NCI-H510A (cell line): ENCODE results near the gene WDCP.
"Not testable (repeated sequence)": the region's sequence is repeated elsewhere in the genome, so short reads cannot be mapped to it uniquely, and the experiment has no call there.

Experiments used
- DNase-seq: peaks from one replicate; lab custom pipeline; 2025; lab: John Stamatoyannopoulos, UW

WDCP gene, protein sequence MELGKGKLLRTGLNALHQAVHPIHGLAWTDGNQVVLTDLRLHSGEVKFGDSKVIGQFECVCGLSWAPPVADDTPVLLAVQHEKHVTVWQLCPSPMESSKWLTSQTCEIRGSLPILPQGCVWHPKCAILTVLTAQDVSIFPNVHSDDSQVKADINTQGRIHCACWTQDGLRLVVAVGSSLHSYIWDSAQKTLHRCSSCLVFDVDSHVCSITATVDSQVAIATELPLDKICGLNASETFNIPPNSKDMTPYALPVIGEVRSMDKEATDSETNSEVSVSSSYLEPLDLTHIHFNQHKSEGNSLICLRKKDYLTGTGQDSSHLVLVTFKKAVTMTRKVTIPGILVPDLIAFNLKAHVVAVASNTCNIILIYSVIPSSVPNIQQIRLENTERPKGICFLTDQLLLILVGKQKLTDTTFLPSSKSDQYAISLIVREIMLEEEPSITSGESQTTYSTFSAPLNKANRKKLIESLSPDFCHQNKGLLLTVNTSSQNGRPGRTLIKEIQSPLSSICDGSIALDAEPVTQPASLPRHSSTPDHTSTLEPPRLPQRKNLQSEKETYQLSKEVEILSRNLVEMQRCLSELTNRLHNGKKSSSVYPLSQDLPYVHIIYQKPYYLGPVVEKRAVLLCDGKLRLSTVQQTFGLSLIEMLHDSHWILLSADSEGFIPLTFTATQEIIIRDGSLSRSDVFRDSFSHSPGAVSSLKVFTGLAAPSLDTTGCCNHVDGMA

DNA sequence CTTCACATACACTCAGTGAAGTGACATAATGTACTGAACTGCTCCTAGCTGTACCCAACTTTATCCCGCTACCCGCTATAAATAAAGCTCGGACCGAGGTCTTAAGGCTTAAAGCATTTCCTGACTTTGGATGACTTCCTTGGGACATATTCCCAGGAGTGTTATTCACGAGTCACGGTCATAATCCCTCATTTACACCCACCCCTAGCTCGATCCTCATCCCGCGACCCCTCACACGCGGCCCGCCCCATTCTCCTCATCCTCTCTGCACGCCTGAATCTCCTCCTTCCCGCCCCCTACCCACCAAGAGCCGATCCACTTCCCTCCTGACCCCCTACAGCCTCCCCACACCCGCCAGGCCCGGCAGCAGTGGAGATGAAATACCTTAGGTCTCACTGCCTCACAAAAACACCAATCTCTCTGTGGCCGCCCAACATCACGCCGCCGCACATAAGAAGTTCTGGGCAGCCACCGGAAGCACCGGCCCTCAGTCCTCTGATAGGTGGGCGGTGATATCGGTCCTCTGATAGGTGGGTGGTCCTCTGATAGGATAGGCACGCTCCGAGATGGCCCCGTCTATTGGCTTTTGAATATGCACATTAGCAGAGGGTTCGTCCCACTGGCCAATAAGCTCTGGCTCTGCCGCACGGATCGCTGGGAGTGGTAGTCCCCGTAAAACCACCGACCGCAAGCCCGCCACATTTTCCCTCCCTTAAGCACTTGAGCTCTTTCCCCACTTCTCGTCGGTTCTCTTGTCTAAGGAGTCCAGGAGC is at the start of gene WDCP:
TSS of gene WDCP (minus strand) at position 462 of the 773 bp plus-strand sequence. CDS start 7,897 bp downstream, outside the sequence.
- peak; percentile 96 for DNase-seq

DNA sequence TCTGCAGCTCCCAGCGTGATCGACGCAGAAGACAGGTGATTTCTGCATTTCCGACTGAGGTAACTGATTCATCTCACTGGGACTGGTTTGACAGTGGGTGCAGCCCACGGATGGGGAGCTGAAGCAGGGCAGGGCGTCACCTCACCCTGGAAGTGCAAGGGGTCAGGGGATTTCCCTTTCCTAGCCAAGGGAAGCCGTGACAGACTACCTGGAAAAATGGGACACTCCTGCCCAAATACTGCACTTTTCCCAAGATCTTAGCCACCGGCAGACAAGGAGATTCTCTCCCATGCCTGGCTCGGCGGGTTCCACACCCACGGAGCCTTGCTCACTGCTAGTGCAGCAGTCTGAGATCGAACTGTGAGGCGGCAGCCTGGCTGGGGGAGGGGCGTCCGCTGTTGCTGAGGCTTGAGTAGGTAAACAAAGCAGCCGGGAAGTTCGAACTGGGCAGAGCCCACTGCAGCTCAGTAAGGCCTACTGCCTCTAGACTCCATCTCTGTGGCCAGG is 48.0 kb upstream of the WDCP start:
- peak; percentile 26 for DNase-seq

DNA sequence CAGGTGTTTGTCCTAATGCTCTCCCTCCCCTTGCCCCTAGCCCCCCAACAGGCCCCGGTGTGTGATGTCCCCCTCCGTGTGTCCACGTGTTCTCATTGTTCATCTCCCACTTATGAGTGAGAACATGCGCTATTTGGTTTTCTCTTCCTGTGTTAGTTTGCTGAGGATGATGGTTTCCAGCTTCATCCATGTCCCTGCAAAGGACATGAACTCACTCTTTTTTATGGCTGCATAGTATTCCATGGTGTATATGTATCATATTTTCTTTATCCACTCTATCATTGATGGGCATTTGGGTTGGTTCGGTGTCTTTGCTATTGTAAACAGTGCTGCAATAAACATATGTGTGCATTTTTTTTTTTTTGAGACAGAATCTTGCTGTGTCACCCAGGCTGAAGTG is 46.1 kb upstream of the WDCP start:
- not testable (repeated sequence) for DNase-seq

DNA sequence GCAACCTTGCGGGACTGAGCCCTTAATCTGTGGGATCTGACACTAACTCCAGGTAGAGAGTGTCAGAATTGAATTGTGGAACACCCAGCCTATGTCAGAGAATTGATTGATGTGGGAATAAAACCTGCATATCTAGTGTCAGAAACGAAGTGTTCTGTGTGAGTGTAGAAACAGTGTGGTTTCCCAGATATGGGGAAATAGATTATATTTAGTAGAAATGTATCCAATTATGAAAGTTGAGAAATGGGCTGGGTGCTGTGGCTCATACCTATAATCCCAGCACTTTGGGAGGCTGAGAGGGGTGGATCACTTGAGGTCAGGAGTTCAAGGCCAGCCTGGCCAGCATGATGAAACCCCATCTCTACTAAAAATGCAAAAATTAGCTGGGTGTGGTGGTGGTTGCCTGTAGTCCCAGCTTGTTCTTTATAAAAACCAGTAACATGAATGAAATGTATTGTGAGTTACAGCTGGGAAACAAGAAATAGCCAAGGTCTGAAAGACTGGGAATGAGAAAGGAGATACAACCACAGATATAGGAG is 41.7 kb upstream of the WDCP start:
- DNase-seq, result no peak

DNA sequence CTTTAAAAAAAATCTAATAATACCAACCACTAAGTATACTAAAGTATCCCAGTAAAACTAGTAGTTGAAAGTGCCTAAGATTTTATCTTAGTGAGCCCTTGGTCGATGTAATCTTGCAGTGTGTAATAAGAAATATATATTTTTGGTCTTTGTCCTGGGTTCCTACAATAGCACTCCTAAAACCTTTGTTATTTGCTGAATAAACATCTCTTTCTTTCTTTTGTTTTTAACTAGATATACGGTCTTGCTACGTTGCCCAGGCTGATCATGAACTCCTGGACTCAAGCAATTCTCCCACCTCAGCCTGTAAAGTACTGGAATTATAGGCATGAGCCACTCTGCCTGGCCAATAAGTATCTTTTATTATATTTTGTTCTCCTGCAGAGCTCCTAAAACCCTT is 39.8 kb upstream of the WDCP start:
- no peak for DNase-seq

DNA sequence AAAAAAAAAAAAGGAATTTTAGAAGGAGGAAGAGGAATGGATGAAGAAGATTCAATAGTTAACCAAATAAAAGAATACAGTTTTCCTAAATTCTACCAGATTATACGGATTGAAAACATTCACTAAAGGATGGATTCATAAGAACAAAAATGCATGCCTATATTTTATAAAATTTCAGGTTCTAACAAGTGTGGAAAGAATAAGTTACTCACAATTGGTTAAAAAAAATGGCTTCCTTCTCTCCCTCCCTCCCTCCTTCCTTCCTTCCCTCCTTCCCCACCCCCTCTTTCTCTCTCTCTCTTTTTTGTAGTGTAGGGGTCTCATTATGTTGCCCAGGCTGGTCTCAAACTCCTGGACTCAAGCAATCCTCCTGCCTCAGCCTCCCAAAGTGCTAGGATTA is 39.0 kb upstream of the WDCP start:
- no peak for DNase-seq

DNA sequence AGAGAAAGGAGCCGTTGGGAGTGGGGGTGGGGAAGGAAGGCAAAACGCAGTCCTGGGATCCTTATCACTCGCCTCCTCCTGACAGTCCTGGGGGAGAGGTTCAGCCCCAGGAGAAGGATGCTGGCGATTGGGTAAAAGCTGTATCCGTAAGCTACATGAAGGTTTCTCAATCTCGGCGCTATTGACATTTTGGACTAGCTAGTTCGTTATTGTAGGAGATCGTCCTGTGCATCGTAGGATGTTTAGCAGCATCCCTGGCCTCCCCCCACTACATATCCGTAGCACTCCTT is 38.0 kb upstream of the WDCP start:
- no peak for DNase-seq

DNA sequence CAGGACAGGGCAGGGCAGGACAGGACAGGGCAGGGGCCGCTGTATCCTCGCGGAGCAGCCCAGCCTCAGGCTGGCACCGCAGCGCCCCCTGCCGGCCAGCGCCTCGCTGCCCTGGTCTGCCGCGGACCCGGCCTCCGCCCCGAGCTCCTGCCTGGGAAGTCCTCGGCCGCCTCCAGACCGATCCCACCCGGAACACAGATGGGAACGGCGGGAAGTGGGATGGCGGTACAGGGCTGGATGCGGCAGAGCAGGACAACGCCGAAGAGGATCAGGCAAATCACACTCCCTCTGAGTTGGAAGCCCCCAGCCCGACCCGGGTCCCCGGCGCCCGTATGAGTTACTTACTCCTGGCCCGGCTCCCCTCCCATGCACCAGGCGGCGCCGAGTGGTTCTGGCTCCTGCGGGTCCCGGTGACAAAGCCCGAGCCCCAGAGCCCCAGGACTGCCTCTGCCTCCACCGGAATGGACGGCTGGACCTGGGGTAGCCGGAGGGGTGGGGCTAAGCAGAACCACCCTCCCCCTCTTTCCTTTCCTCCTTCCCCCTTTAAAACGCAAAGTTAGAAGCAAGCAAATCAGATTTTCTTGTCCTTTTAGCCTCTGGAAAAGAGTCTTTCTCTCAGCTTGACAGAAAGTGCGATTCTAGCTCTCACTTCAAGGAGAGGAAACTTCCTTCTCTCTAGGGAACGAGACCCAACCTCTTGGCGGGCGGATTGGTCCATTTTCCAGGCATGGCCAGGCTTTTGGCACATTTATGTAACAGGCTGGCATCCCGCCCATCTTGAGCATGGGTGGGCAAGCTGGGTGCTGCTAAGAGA is 37.4 kb upstream of the WDCP start, which contains the start of gene TP53I3:
TSS of gene TP53I3 (minus strand) at position 449 of the 814 bp plus-strand sequence. CDS start 508 bp downstream, outside the sequence.
- DNase-seq, result peak; percentile 88

DNA sequence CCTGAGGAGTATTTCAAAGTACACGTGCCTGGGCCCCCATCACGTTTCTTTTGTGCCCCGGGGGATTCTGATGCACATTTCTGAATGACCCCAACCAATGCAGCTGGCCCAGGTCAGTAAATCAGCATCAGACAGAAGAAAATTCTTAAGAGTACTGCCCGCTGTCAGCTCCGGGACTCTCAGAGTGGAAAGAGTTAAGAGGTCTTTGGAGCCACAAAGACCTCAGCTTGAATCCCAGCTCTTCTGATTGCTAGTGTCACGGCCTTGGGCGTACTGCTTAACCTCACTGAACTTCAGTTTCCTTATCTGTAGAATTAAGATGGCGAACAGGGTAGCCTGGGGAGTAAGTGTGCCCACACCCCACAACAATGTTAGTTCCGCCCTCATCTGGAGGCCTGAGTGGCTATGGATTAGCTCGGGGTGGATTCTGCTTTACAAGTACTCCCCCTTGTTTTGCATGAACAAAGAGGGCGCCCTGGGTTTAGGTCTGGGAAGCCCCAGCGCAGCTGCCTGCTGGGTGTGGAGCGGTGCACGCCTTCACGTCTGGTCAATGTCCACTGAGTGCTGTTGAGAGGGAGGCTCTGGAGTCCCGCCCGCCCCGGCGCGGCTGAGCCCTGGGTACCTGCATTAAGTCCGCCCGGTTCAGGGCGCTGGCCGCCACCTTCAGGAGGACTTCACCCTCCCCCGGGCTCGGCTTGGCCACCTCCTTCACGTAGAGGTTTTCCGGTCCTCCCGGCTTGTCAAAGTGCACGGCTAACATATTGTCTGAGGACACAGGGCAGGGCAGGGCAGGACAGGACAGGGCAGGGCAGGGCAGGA is 36.6 kb upstream of the WDCP start:
- DNase-seq, result peak; percentile 93

DNA sequence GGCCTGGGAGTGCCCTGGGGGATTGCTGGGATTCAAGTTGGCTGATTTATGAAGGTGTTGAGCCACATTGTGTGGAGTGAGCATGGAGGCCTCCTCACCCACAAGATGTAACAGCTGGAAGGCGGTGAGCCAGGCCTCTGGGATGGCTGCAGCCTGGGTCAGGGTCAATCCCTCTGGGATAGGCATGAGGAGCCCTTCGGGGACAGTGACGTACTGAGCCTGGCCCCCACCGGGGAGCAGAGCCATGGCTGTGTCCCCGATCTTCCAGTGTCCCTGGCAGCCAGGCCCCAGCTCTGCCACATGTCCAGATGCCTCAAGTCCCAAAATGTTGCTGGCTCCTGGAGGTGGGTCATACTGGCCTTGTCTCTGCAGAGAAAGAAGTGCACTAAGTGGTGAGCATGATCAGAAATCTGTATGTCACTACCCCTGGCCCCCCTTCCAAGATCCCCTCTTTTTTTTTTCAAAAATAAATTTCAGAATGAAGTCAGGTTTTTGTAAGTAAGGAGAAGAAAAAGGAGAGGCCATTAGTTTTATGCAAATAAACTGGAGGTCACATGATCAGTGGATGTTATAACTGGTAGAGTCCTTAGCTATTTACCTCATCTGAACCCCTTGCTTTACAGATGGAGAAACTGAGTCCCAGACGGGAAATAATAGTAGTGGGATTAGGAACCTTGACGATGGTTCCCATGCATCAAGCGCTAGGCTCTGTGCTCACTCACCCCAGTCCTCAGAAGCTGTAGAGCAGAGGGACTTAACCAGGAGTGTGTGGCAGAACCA is 35.8 kb upstream of the WDCP start:
- no peak for DNase-seq

DNA sequence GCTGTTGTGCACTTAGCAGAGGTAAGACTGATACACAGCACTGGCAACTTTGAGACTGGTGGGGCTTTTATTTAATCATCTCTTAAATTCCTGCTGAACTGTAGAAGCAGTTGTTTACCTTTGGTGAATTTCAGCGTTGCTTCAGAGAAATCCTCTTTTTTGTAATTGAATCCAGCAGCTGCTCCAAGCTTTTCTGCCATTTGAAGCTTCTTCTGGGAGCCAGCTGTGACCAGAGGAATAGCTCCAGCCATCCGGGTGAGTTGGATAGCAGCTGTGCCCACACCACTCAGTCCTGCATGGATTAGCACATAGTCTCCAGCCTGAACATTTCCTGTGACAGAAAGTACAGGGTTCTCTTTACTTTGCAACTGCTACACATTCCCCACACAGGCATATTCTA is 33.5 kb upstream of the WDCP start:
- DNase-seq, result peak; percentile 49

DNA sequence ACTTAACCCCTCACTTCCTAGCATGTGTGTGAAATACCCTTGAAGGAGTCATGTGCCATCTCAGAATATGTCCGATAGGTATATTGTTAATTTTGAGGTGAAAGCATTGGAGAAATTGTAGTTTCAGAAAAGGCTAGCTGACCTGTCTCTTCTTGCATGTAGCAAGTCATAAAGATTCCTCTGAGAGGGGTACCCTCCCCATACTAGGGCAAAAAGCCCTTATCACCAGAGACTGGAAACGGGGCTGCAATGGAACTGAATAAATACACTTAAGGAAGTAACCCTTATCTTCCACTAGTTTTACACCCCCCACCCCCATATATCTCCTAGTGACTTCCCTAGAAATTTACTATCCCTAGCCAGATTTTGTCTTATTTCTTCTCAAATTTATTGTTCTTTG is 30.7 kb upstream of the WDCP start:
- DNase-seq, result no peak

DNA sequence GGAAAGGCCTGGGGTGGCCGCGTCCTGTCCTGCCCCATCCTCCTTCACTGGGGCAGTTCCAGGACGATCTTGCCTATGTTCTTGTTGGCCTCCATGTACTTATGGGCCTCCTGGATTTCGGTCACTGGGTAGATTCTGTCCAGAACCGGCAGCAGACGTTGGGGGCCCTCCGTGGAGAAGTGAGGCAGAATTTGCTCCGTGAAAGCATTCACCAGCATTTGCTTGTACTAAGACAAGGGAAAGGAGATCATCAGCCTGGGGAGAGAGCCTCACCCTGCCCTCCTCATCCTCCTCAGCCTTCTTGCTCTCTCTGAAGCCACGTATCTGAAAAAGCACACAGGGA is 30.3 kb upstream of the WDCP start:
- DNase-seq, result no peak

DNA sequence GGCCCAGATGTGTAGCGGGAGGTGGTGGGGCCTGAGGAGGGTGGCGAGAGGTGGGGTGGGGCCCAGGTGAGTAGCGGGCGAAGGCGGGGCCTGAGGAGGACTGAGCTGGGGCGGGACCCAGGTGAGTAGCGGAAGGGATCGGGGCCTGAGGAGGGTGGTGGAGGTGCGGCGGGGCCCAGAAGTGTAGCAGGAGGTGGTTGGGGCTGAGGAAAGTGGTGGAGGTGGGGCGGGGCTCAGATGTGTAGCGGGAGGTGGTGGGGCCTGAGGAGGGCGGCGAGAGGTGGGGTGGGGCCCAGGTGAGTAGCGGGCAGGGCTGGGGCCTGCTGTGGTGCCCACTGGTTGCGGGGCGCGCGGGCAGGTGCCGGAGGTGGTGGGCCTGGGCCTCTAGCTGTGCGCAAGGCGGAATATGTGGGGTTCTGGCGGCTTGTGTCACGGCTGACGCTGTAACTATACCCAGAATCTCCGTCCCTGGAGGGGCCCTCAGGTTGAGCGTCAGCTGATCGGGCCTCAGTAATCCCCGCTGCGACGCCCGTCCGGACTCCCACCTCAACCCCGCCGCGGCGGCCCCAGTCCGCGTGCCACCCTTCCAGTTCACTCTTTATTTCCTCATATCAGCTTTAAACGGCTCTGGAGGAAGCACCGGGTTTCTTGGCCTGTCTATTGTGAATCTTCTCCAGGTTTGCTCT is 29.8 kb upstream of the WDCP start:
- no peak for DNase-seq

DNA sequence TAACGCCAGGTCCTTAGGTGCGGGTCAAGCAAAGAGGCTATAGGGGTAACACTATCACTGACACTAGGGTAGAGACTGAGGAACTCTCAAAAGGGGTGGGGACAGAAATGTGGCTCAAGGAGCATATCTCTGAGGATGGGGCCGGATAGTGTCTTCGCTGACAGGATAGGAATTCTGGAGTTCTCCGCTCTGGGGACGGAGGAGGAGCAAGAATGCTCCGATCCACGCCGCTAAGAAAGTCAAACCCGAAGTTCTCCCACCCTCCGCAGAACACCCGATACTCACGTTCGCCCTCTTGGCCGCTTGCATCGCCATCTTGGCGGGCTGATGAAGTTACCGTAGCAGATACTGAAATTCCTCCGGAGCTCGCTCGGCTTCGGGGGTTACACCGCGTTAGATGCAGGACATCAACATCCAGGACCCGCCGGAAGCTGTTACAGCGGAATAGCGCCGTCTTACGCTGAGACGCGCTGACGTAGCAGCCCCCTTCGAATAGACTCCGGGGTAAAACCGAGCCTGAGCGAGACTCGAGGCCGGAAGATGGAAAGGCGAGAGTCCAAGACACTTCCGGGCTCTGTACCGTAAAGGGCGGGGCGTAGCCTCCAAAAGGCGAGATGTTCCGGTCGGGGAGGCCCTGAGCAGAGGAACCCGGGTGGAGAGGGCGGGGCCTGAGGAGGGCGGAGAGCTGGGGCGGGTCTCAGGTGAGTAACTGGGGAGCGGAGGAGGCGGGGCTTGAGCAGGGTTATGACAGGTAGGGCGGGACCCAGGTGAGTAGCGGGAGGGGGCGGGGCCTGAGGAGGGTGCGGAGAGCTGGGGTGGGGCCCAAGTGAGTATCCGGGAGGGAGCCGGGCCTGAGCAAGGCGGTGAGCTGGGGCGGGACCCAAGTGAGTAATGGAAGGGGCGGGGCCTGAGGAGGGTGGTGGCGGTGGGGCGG is 29.0 kb upstream of the WDCP start, which contains the start of gene SF3B6:
TSS of gene SF3B6 (minus strand) at position 412 of the 934 bp plus-strand sequence. CDS start at position 315, 97 bp downstream.
- DNase-seq, result peak; percentile 100

DNA sequence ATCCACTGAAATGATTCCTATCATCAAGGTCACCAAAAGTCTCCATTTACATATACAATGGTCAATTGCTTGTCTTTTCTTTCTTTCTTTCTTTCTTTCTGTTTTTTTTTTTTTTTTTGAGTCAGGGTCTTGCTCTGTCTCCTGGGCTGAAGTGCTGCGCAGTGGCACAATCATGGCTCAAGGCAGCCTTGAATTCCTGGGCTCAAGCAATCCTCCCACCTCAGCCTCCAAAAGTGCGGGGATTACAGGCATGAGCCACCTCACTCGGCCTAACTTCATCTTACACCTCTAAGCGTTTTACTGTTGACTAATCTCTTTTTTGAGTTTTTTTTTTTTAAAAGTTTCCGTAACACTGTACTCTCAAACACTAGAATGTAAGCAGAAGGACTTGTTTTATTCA is 28.1 kb upstream of the WDCP start:
- DNase-seq, result no peak

DNA sequence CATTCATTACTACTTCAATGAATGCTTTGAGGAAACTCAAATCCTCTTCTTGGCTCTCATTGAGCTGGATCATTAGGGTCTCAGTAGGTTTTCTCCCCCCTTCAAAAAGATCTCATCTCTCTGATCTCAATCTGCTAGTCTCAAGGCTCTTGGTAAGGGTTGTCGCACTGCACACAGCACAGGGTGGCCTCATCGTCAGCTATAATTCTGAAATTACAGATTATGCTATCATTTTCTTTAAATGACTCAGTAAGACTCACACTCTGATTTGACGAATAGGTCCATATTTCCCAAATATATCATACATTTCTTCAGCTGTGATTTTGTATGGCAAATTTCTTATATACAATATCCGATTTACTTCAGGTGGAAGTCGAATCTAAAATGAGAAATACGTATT is 26.6 kb upstream of the WDCP start:
- no peak for DNase-seq

DNA sequence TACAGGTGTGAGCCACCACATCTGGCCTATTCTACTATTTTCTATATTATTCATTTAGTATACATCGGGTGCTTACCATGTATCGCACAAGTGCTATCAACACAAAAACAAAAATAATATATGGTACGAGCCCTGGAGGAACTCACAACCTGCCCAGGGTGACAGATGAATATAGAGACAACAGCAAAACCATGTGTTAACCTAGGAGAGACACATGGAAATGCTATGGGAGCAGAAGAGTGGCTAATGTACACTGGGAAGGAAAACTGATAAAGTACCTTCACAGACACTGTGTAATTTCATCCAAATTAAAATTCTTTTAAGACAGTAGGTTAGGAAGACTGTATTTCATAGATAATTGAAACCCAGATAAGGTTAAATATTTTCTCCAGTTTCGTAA is 25.1 kb upstream of the WDCP start:
- DNase-seq, result no peak
